Neuronal stem cell (in vitro differentiated cells): ENCODE results near the gene ANO6.

Experiments used
- DNase-seq: peaks from one replicate; pipeline ENCODE4 v3.0.0-alpha.2; 2013; ENCODE audit warnings: low spot score
- H2AFZ ChIP-seq: one replicate; pipeline ENCODE4 v1.6.1; 2013; ENCODE audit warnings: mild to moderate bottlenecking, low read length, inconsistent platforms
- H2AK5ac ChIP-seq: 2 replicates; pipeline ENCODE4 v1.6.1; 2013; ENCODE audit warnings: low read depth, mild to moderate bottlenecking, inconsistent platforms, low read length, moderate library complexity, mixed read lengths
- H2BK120ac ChIP-seq: 2 replicates; pipeline ENCODE4 v1.6.1; 2013; ENCODE audit warnings: low read depth, mild to moderate bottlenecking, inconsistent platforms, low read length, moderate library complexity, mixed read lengths
- H2BK12ac ChIP-seq: one replicate; pipeline ENCODE4 v1.6.1; 2013; ENCODE audit warnings: low read length, inconsistent platforms
- H2BK15ac ChIP-seq: 2 replicates; pipeline ENCODE4 v1.6.1; 2013; ENCODE audit warnings: mild to moderate bottlenecking, low read length, inconsistent platforms, mixed read lengths
- H2BK5ac ChIP-seq: one replicate; pipeline ENCODE4 v1.6.1; 2013; ENCODE audit warnings: inconsistent platforms, mild to moderate bottlenecking, low read length, moderate library complexity
- H3K14ac ChIP-seq: one replicate; pipeline ENCODE4 v1.6.1; 2013; ENCODE audit warnings: low read length, inconsistent platforms
- H3K18ac ChIP-seq: 2 replicates; pipeline ENCODE4 v1.6.1; 2013; ENCODE audit warnings: low read length, inconsistent platforms
- H3K23ac ChIP-seq: 2 replicates; pipeline ENCODE4 v1.6.1; 2013; ENCODE audit warnings: low read depth, mild to moderate bottlenecking, mixed read lengths, low read length, inconsistent platforms; ENCODE audit not compliant: poor library complexity
- H3K27ac ChIP-seq: replicated peaks from 3 replicates; pipeline ENCODE4 v1.5.1; 2013; ENCODE audit warnings: low read length, inconsistent platforms
- H3K27me3 ChIP-seq, 3 experiments: 2 replicates each; pipeline ENCODE4 v1.6.1; 2013; ENCODE audit warnings: low read length in 3 of 3, mild to moderate bottlenecking in 2 of 3, inconsistent platforms in 1 of 3, low read depth in 1 of 3, mixed read lengths in 1 of 3, moderate library complexity in 1 of 3; ENCODE audit not compliant: control insufficient read depth in 3 of 3, insufficient read depth in 3 of 3
- H3K36me3 ChIP-seq, 2 donors: replicated peaks in 1 of 2; 2 replicates each; pipeline ENCODE4 v1.6.1; 2013; ENCODE audit warnings: low read length in 2 of 2; ENCODE audit not compliant: control insufficient read depth in 2 of 2, insufficient read depth in 2 of 2
- H3K4ac ChIP-seq: 2 replicates; pipeline ENCODE4 v1.6.1; 2013; ENCODE audit warnings: inconsistent platforms, mild to moderate bottlenecking, low read length, moderate library complexity
- H3K4me1 ChIP-seq, 2 donors: 1 replicate in 1 of 2; 2 replicates in 1 of 2; pipeline ENCODE4 v1.6.1; 2013; ENCODE audit warnings: low read length in 2 of 2, low read depth in 1 of 2; ENCODE audit not compliant: control insufficient read depth in 2 of 2, insufficient read depth in 1 of 2
- H3K4me2 ChIP-seq: one replicate; pipeline ENCODE4 v1.6.1; 2013; ENCODE audit warnings: mild to moderate bottlenecking, low read length, inconsistent platforms; ENCODE audit not compliant: insufficient read depth, poor library complexity, severe bottlenecking
- H3K4me3 ChIP-seq, 2 donors: 2 replicates each; pipeline ENCODE4 v1.5.1; 2013; ENCODE audit warnings: low read length in 2 of 2, mild to moderate bottlenecking in 2 of 2, inconsistent platforms in 1 of 2, moderate library complexity in 1 of 2
- H3K79me1 ChIP-seq: one replicate; pipeline ENCODE4 v1.6.1; 2013; ENCODE audit warnings: low read depth, mild to moderate bottlenecking, inconsistent platforms, low read length, moderate library complexity
- H3K9ac ChIP-seq: one replicate; pipeline ENCODE4 v1.6.1; 2013; ENCODE audit warnings: mild to moderate bottlenecking, low read depth, low read length, inconsistent platforms; ENCODE audit not compliant: poor library complexity
- H3K9me3 ChIP-seq, 2 donors: replicated peaks in 1 of 2; 2 replicates each; pipeline versions ENCODE3 to v1.6.1; 2013; ENCODE audit warnings: low read length in 2 of 2, mild to moderate bottlenecking in 2 of 2, inconsistent platforms in 1 of 2, low read depth in 1 of 2, mixed read lengths in 1 of 2, moderate library complexity in 1 of 2; ENCODE audit not compliant: control insufficient read depth in 2 of 2, insufficient read depth in 1 of 2
- H4K8ac ChIP-seq: one replicate; pipeline ENCODE4 v1.6.1; 2013; ENCODE audit warnings: low read depth, mild to moderate bottlenecking, inconsistent platforms, low read length, moderate library complexity
- H4K91ac ChIP-seq: one replicate; pipeline ENCODE4 v1.6.1; 2013; ENCODE audit warnings: low read length, low read depth, mild to moderate bottlenecking, inconsistent platforms; ENCODE audit not compliant: poor library complexity
- WGBS, 2 donors: extraction: QIAGEN DNeasy Blood & Tissue Kit; methylation state at CpG; one replicate each; pipeline ENCODE4 v1.1.7; 2013; ENCODE audit warnings: missing lambda C conversion rate in 2 of 2, mixed read lengths in 1 of 2; ENCODE audit not compliant: insufficient read length in 2 of 2, insufficient replicate concordance in 1 of 2; ENCODE audit errors: extremely low coverage in 2 of 2; 5-methylcytosine and 5-hydroxymethylcytosine counted together

Gene ANO6

GRCh38 chr12:45213107-45213506 is 2.8 kb upstream of the ANO6 start:
- no peak overlapping the region for H2AK5ac ChIP-seq
- H3K18ac ChIP-seq = no peak overlapping the region
- no peak overlapping the region for H3K4me2 ChIP-seq

GRCh38 chr12:45214071-45214470 is 1.8 kb upstream of the ANO6 start:
- H2AFZ ChIP-seq = no peak overlapping the region
- no peak overlapping the region for H3K9ac ChIP-seq
- DNase-seq = no peak
- H3K27ac ChIP-seq = no peak overlapping the region
- no peaks in the 10 kb centered on the region for H3K36me3 ChIP-seq
- no peak overlapping the region for H4K8ac ChIP-seq
- no peak overlapping the region for H2BK120ac ChIP-seq
- H3K4me1 ChIP-seq = peaks cover 1 to 2% of the 10 kb centered on the region in 2 donors
- no peak overlapping the region for H2AK5ac ChIP-seq
- no peak overlapping the region for H2BK12ac ChIP-seq
- H3K79me1 ChIP-seq = no peaks in the 10 kb centered on the region
- no peak overlapping the region for H3K14ac ChIP-seq
- no peak overlapping the region for H2BK15ac ChIP-seq
- H3K4me3 ChIP-seq = no peak overlapping the region
- H3K23ac ChIP-seq = no peak overlapping the region
- H4K91ac ChIP-seq = no peak overlapping the region
- H3K9me3 ChIP-seq = no peaks in the 10 kb centered on the region
- H2BK5ac ChIP-seq = no peak overlapping the region
- no peaks in the 10 kb centered on the region for H3K27me3 ChIP-seq
- no peak overlapping the region for H3K4me2 ChIP-seq
- no peak overlapping the region for H3K4ac ChIP-seq
- H3K18ac ChIP-seq = no peak overlapping the region

More at GRCh38 chr12:45213107-45213506, 2.8 kb upstream of the ANO6 start:
- Histone ChIP-seq H3K9me3 (no peaks in the 10 kb centered on the region), H3K36me3 (no peaks in the 10 kb centered on the region), H2BK5ac (no peak overlapping the region), H2AFZ (no peak overlapping the region), H3K79me1 (no peaks in the 10 kb centered on the region), H3K4me1 (peaks cover 1 to 2% of the 10 kb centered on the region in 2 donors), H2BK15ac (no peak overlapping the region), H3K27ac (no peak overlapping the region), H3K4me3 (no peak overlapping the region), H4K91ac (no peak overlapping the region), H4K8ac (no peak overlapping the region), H3K9ac (no peak overlapping the region), H3K4ac (no peak overlapping the region), H2BK120ac (no peak overlapping the region), H3K14ac (no peak overlapping the region), H2BK12ac (no peak overlapping the region), H3K23ac (no peak overlapping the region), H3K27me3 (no peaks in the 10 kb centered on the region)
- no CpG with 5 or more reads among the region's 1 CpG for WGBS, 2 donors
- no peak for DNase-seq

DNA sequence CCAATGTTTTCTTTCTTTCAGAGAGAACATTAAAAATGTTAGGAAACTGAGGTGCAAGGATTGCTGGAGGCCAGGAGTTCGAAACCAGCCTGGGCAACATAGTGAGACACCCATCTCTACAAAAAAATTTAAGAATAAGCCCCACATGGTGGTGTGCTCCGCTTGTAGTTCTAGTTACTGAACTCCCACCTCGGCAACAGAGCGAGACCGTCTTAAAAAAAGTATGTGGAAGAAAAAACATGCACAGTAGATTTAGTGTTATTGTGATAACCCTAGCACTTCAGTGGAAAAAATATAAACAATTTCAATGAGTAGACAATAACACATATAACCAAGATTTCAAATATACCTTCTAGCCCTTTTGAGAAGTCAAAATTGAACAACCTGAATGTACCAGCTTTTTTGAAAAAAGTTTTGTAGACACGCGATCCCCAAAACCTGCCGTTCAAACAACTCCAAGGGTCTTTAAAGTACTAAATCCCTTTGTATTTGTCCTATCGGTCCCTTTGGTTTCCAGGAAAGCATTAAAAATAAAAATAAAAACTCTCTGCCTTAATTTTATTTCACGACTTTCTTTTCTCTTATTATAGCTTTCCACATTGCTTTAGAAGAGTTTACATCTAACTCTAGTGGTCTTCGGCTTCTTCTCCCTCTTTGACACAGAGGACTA is 1.0 kb upstream of the ANO6 start:
- Histone ChIP-seq H2BK120ac (no peak overlapping the region), H2BK12ac (no peak overlapping the region), H2BK5ac (no peak overlapping the region), H4K91ac (no peak overlapping the region), H2BK15ac (no peak overlapping the region), H3K4me2 (peak overlapping the region; percentile 77), H2AK5ac (no peak overlapping the region), H3K27me3 (no peaks in the 10 kb centered on the region), H3K9me3 (no peaks in the 10 kb centered on the region), H3K9ac (no peak overlapping the region), H2AFZ (peak overlapping the region; percentile 90), H3K27ac (peak overlapping the region; percentile 95), H3K23ac (no peak overlapping the region), H3K36me3 (no peaks in the 10 kb centered on the region), H3K4me3 (peak overlapping the region; percentile 59 to 90), H3K4me1 (no peaks in the 10 kb centered on the region), H3K14ac (no peak overlapping the region), H4K8ac (no peak overlapping the region), H3K79me1 (no peaks in the 10 kb centered on the region), H3K4ac (no peak overlapping the region), H3K18ac (no peak overlapping the region)
- no CpG with 5 or more reads among the region's 11 CpGs for WGBS, 2 donors
- no peak for DNase-seq

DNA sequence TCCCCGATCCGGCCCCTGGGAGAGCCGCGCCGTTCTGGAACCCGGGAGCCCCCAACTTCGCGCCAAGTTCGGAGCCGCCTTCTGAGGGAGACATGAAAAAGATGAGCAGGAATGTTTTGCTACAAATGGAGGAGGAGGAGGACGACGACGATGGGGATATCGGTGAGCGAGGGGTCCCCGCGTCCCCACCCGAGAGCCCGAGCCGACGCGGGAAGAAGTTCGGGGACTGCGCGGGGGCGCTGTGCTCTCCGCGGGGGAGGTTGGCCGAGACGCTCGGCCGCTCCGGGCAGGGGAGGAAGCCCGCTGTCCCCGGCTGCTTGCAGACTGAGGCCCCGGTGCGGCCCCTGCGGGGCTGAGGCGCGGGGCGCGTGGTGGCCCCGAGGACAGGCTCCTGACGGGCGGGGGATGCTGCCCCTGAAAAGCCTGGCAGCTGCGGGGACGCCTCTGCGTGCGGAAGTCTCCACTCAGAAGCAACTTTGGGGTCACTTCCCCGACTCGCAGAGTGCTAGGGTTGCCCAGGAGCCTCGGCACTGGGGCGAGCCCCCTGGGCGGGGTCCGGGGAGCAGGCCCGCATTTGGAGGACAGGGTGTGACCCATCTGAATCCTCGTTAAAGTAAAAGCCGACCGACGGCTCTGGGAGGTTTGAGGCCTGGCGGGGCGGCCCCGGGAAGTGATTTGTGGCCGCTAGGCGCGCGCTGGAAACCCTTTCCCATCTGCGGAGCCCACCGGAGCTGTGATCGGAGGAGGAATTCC is 511 bp downstream of the ANO6 start:
- Histone ChIP-seq H3K23ac (peak overlapping the region; percentile 97), H4K8ac (peak overlapping the region; percentile 70), H2BK12ac (no peak overlapping the region), H2BK120ac (peak overlapping the region; percentile 68), H3K4me1 (no peaks in the 10 kb centered on the region), H2BK5ac (peak overlapping the region; percentile 93), H3K9ac (peak overlapping the region; percentile 91), H3K4ac (peak overlapping the region; percentile 27), H3K27me3 (no peaks in the 10 kb centered on the region), H3K14ac (peak overlapping the region; percentile 51), H3K27ac (peak overlapping the region; percentile 95), H2AK5ac (peak overlapping the region; percentile 57), H3K18ac (peak overlapping the region; percentile 98), H3K9me3 (peaks cover 0 to 5% of the 10 kb centered on the region in 2 donors), H2AFZ (peak overlapping the region; percentile 90), H2BK15ac (peak overlapping the region; percentile 65), H3K4me3 (peak overlapping the region; percentile 59 to 90), H4K91ac (peak overlapping the region; percentile 17), H3K36me3 (no peaks in the 10 kb centered on the region), H3K4me2 (peak overlapping the region; percentile 77), H3K79me1 (no peaks in the 10 kb centered on the region)
- peak; percentile 45 for DNase-seq
- no CpG with 5 or more reads among the region's 70 CpGs for WGBS, 2 donors
